HUES48 (cell line): ENCODE data around the gene BCAM.
"Not testable (repeated sequence)": the region's sequence is repeated elsewhere in the genome, so short reads cannot be mapped to it uniquely, and the experiment has no call there.

Experiments used
- H3K27ac ChIP-seq: one replicate; pipeline ENCODE4 v1.7.0; 2013; ENCODE audit warnings: low read depth, low read length, inconsistent platforms
- H3K27me3 ChIP-seq: 2 replicates; pipeline ENCODE4 v1.6.1; 2013; ENCODE audit warnings: mild to moderate bottlenecking, low read length; ENCODE audit not compliant: control insufficient read depth, insufficient read depth
- H3K36me3 ChIP-seq: 2 replicates; pipeline ENCODE4 v1.6.1; 2013; ENCODE audit warnings: low read length; ENCODE audit not compliant: control insufficient read depth, insufficient read depth
- H3K4me1 ChIP-seq: 2 replicates; pipeline ENCODE4 v1.6.1; 2013; ENCODE audit warnings: mild to moderate bottlenecking, low read length; ENCODE audit not compliant: control insufficient read depth, insufficient read depth
- H3K4me3 ChIP-seq: 2 replicates; pipeline ENCODE4 v1.5.1; 2013; ENCODE audit warnings: mild to moderate bottlenecking, low read depth, low read length
- H3K9ac ChIP-seq: 2 replicates; pipeline ENCODE4 v1.6.1; 2013; ENCODE audit warnings: mild to moderate bottlenecking, low read depth, low read length, moderate library complexity
- H3K9me3 ChIP-seq: 2 replicates; pipeline ENCODE4 v1.6.1; 2013; ENCODE audit warnings: low read length; ENCODE audit not compliant: control insufficient read depth, insufficient read depth

BCAM gene

DNA sequence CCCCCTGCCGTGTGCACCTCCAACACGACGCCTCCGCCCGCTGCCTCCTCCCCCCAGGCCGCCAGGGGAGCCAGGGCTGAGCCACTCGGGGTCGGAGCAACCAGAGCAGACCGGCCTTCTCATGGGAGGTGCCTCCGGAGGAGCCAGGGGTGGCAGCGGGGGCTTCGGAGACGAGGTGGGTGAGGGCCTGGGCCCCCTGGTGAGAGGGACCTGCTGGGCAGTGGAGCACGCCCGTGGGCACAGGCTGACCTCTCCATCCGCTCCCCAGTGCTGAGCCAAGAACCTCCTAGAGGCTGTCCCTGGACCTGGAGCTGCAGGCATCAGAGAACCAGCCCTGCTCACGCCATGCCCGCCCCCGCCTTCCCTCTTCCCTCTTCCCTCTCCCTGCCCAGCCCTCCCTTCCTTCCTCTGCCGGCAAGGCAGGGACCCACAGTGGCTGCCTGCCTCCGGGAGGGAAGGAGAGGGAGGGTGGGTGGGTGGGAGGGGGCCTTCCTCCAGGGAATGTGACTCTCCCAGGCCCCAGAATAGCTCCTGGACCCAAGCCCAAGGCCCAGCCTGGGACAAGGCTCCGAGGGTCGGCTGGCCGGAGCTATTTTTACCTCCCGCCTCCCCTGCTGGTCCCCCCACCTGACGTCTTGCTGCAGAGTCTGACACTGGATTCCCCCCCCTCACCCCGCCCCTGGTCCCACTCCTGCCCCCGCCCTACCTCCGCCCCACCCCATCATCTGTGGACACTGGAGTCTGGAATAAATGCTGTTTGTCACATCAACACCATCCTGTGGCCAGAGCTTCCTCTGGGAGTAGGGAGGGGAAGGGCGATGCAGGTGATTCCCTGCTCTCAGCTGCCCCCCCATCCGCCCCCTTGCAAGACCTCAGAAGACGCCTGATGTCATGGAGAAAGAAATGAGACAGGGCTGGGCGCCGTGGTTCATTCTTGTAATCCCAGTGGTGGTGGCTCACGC lies 12.0 kb downstream of the BCAM start:
- Histone ChIP-seq H3K27me3 (peaks cover 19% of the 10 kb centered on the region), H3K36me3 (peaks cover 12% of the 10 kb centered on the region), H3K4me3 (no peak overlapping the region), H3K9me3 (no peaks in the 10 kb centered on the region), H3K9ac (no peak overlapping the region), H3K4me1 (no peaks in the 10 kb centered on the region), H3K27ac (no peak overlapping the region)

DNA sequence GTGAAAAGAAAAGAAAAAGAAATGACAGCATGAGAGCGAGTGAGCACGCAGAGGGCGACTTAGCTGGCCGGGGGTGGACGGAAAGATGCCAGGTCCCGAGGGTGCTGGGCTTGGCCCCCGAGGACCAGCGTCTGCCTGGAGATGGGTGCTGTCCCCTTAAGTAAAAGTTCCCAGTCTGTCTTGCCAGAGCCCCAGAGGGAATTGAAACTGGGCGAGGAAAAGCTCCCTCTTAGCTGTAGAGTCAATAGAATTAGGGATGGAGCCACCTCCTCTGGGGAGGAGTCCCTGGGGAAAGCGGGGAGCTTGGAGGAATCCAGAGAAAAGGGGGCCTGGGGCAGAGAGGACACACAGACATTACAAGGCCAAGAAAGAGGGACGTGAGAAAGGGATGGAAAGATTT lies 13.3 kb downstream of the BCAM start:
- H3K9me3 ChIP-seq, result no peaks in the 10 kb centered on the region
- H3K4me3 ChIP-seq, result no peak overlapping the region
- H3K36me3 ChIP-seq, result peaks cover 12% of the 10 kb centered on the region
- H3K9ac ChIP-seq, result no peak overlapping the region
- no peaks in the 10 kb centered on the region for H3K4me1 ChIP-seq
- H3K27ac ChIP-seq, result no peak overlapping the region
- peaks cover 32% of the 10 kb centered on the region for H3K27me3 ChIP-seq

DNA sequence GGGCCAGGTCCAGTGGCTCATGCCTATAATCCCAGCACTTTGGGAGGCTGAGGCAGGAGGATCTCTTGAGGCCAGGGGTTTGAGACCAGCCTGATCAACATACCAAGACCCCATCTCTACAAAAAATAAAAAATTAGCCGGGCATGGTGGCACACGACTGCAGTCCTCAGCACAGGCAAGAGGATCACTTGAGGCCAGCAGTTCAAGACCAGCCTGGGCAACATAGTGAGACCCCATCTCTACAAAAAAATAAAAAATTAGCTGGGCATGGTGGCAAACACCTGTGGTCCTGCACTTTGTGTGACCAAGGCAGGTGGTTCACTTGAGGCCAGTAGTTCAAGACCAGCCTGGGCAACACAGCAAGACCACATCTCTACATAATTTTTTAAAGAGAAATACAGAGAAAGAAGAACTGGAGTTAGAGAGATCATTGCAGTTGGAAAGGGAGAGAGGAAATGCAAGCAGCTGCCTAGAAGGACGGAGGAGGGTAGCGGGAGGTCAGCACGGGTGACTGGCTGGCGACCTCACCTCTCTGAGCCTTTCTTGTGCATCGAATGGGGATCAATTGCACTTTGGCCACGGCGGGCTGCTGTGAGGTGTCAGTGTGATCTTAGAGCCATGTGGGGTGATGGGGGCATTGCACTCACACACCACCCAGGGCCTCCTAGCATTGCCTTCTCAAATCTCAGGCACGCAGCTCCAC lies 13.9 kb downstream of the BCAM start:
- H3K27ac ChIP-seq, result no peak overlapping the region

DNA sequence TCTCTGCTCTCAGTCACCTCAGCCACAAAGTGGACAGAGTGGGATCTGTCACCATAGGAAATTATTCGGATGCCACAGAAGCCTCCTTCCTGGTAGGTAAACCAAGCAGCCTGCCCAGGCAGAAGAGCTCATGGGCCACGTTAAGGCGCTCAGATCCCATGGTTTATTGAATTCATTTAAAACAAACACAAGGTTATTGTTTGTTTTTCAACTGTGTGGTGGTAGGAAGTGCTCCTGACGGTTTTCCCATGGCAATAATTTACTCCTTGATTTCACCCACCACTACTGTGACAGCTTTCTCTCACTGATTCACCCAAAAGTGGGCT lies 14.4 kb downstream of the BCAM start:
- H3K9ac ChIP-seq, result no peak overlapping the region
- peaks cover 34% of the 10 kb centered on the region for H3K27me3 ChIP-seq
- H3K27ac ChIP-seq, result no peak overlapping the region
- peaks cover 12% of the 10 kb centered on the region for H3K36me3 ChIP-seq
- H3K4me1 ChIP-seq, result no peaks in the 10 kb centered on the region
- no peak overlapping the region for H3K4me3 ChIP-seq
- no peaks in the 10 kb centered on the region for H3K9me3 ChIP-seq

More for the DNA sequence above, 13.9 kb downstream of the BCAM start:
- Histone ChIP-seq H3K27me3 (peaks cover 34% of the 10 kb centered on the region), H3K9me3 (no peaks in the 10 kb centered on the region), H3K9ac (no peak overlapping the region), H3K36me3 (peaks cover 12% of the 10 kb centered on the region), H3K4me3 (no peak overlapping the region), H3K4me1 (no peaks in the 10 kb centered on the region)

DNA sequence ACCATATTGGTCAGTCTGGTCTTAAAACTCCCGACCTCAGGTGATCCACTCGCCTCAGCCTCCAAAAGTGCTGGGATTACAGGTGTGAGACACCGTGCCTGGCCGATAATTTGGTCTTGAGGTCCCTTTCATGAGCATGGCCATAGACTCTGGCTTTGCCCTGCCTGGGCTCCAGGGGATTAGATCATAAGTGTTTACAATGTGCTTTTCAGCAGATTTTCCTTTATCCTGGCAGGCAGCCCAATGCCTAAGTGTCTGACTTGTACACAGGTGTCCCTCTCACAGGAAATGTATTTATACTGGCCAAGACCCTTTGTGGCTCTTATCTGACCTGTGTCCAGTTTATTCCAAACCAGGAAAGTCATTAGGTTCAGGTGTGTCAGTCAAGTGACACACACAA lies 15.9 kb downstream of the BCAM start:
- no peak overlapping the region for H3K4me3 ChIP-seq
- H3K9me3 ChIP-seq, result no peaks in the 10 kb centered on the region
- no peak overlapping the region for H3K27ac ChIP-seq
- H3K9ac ChIP-seq, result no peak overlapping the region
- peaks cover 36% of the 10 kb centered on the region for H3K27me3 ChIP-seq
- peaks cover 4% of the 10 kb centered on the region; the same call in 1 of the 2 replicates for H3K36me3 ChIP-seq
- no peaks in the 10 kb centered on the region for H3K4me1 ChIP-seq

DNA sequence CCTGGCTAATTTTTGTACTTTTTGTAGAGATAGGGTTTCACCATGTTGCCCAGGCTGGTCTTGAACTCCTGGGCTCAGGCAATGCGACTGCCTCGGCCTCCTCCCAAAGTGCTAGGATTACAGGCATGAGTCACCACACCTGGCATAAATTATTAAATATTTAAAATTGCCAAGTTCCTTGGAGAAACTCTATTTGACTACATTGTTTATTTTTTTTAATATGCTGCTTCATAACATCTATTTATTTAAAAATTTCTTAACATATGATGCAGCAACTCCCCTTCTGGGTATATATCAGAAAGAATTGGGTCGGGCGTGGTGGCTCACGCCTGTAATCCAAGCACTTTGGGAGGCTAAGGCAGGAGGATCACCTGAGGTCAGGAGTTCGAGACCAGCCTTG lies 24.0 kb downstream of the BCAM start:
- H3K27me3 ChIP-seq, result peaks cover 31% of the 10 kb centered on the region
- H3K4me3 ChIP-seq, H3K4me1 ChIP-seq, H3K9ac ChIP-seq, H3K9me3 ChIP-seq, H3K27ac ChIP-seq, H3K36me3 ChIP-seq: not testable (repeated sequence)

DNA sequence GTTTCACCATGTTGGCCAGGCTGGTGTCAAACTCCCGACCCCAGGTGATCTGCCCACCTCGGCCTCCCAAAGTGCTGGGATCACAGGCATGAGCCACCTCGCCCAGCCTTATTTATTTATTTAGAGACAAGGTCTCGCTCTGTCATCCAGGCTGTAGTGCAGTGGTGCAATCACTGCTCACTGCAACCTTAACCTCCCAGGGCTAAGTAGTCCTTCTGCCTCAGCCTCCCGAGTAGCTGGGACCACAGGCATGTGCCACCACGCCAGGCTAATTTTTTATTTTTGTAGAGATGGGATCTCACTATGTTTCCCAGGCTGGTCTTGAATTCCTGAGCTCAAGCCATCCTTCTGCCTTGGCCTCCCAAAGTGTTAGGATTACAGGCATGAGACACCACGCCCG lies 25.5 kb downstream of the BCAM start:
- not testable (repeated sequence) for H3K36me3 ChIP-seq, H3K9ac ChIP-seq, H3K9me3 ChIP-seq, H3K4me3 ChIP-seq, H3K4me1 ChIP-seq, H3K27ac ChIP-seq
- H3K27me3 ChIP-seq, result peaks cover 31% of the 10 kb centered on the region

DNA sequence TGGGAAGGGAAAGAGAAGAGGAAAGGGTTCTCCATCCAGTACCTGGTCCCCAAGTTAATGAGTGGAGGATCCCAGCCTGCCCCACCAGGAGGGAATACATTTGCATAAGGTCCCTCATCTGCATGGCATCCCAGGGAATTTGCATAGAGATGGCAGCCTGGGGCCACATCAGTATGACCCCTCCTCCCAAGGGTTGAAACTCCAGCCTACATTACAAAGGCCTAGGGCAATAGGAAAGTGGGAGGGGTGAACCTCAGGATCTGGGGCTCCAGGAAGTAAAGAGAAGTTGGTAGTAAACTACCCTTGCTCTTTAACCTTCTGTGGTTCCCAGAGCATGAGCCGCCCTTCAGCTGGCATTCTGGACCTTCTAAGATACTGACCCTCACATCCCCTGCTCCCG lies 30.4 kb downstream of the BCAM start:
- Histone ChIP-seq H3K9me3 (no peaks in the 10 kb centered on the region), H3K4me1 (peaks cover 4% of the 10 kb centered on the region), H3K27me3 (peaks cover 9% of the 10 kb centered on the region), H3K27ac (no peak overlapping the region), H3K4me3 (no peak overlapping the region), H3K36me3 (no peaks in the 10 kb centered on the region), H3K9ac (no peak overlapping the region)

DNA sequence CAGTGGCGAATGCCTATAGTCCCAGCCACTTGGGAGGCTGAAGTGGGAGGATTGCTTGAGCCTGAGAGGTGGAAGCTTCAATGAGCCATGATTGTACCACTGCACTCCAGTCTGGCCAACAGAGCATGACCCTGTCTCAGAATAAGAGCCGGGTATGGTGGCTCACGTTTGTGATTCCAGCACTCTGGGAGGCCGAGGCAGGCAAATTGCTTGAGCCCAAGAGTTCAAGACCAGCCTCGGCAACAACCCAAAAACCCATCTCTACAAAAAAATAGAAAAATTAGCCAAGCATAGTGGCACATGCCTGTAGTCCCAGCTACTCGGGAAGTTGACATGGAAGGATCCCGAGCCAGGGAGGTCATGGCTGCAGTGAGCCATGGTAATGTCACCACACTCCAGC lies 31.9 kb downstream of the BCAM start:
- Histone ChIP-seq H3K36me3 (no peaks in the 10 kb centered on the region), H3K4me1 (peaks cover 4% of the 10 kb centered on the region), H3K27ac (no peak overlapping the region), H3K9me3 (no peaks in the 10 kb centered on the region), H3K27me3 (peaks cover 12% of the 10 kb centered on the region), H3K9ac (no peak overlapping the region), H3K4me3 (no peak overlapping the region)

DNA sequence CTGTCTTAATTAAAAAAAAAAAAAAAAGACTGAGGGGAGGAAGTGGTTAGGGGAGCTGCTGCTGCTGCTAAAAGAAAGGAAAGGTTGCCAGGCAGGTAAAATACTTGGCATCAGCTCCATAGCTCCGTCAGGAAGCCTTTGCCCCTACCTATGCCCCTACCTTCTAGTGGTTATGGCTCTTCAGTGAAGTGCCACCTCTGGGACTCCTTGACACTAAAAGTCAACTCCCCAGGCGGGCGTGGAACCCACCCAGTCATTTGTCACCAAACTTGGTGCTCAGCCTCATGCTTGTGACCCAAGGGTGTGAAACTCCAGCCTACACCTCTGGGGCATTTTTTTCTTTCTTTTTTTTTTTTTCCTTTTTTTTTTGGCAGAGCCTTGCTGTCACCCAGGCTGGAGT lies 32.3 kb downstream of the BCAM start:
- Histone ChIP-seq H3K27me3 (peaks cover 8% of the 10 kb centered on the region), H3K9me3 (no peaks in the 10 kb centered on the region), H3K4me3 (no peak overlapping the region), H3K36me3 (no peaks in the 10 kb centered on the region), H3K9ac (no peak overlapping the region), H3K27ac (no peak overlapping the region), H3K4me1 (peaks cover 4% of the 10 kb centered on the region)

DNA sequence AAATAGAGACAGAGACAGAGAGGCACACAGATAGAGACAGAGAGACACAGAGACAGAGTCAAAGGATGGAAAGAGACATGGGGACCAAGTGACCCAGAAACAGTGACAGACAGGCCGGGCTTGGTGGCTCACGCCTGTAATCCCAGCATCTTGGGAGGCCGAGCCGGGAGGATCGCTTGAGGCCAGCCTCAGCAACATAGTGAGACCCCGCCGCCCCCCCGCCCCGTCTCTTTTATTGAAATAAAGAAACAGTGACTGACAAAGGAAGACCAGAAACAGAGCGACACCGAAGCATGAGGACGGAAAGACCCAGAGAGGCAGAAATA lies 36.3 kb downstream of the BCAM start:
- H3K27ac ChIP-seq, result no peak overlapping the region

More for the DNA sequence above, 36.3 kb downstream of the BCAM start:
- Histone ChIP-seq H3K4me1 (peaks cover 15% of the 10 kb centered on the region), H3K36me3 (peaks cover 4% of the 10 kb centered on the region; the same call in 1 of the 2 replicates), H3K27me3 (peaks cover 3% of the 10 kb centered on the region; the same call in 1 of the 2 replicates), H3K9ac (no peak overlapping the region), H3K4me3 (peak overlapping the region; percentile 69), H3K9me3 (no peaks in the 10 kb centered on the region)
